ENCODE data around the gene SCP2. TPM values are rescaled to one million over a fixed set of nuclear protein-coding genes. Genes with fewer than 3 reads are reported as not detected.

Gene SCP2
- total RNA-seq, 4 donors from 2014 or later, result 97.8 to 194 (median 118) TPM

DNA sequence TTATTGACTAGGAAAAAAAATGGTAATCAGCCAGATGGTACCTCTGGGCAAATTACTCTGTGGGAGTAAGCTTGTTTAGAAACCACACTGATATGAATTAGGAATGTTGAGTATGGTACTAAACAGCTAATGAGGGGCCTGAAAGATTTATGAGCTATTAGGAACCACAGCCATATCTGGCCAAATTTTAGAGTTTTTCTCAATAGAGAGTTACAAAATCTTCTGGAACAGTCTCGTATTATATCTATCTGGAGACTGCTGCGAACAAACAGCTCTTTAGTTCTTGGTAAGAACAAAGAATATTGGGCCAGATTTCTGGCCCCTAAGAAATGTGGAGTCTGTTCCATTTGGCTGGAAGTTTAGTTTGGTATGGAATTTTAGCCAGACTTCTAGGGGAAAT is 130.1 kb downstream of the SCP2 start:
- peaks cover 0 to 16% (median 0%) of the 10 kb centered on the region in 3 donors for H3K36me3 ChIP-seq
- no peaks in the 10 kb centered on the region for H3K9me3 ChIP-seq
- TF ChIP-seq, protein P1, sequence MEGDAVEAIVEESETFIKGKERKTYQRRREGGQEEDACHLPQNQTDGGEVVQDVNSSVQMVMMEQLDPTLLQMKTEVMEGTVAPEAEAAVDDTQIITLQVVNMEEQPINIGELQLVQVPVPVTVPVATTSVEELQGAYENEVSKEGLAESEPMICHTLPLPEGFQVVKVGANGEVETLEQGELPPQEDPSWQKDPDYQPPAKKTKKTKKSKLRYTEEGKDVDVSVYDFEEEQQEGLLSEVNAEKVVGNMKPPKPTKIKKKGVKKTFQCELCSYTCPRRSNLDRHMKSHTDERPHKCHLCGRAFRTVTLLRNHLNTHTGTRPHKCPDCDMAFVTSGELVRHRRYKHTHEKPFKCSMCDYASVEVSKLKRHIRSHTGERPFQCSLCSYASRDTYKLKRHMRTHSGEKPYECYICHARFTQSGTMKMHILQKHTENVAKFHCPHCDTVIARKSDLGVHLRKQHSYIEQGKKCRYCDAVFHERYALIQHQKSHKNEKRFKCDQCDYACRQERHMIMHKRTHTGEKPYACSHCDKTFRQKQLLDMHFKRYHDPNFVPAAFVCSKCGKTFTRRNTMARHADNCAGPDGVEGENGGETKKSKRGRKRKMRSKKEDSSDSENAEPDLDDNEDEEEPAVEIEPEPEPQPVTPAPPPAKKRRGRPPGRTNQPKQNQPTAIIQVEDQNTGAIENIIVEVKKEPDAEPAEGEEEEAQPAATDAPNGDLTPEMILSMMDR (IDR thresholded peaks at IDR 0.05), result no peak
- no peak for TF ChIP-seq POLR2A (IDR thresholded peaks at IDR 0.05)
- H3K4me1 ChIP-seq, result peaks cover 0 to 22% (median 6%) of the 10 kb centered on the region in 3 donors
- H3K27me3 ChIP-seq, result peaks cover 0 to 18% (median 2%) of the 10 kb centered on the region in 4 donors
- no peak overlapping the region for H3K4me3 ChIP-seq
- DNase-seq, result no peak
- intact Hi-C loops (cut with DNase I), result no loop called here
- H3K27ac ChIP-seq, result peak overlapping the region in 1 of 4 donors; percentile 24
- 69 to 70% methylated on average over 2 of the region's 2 CpGs for WGBS, 2 donors

DNA sequence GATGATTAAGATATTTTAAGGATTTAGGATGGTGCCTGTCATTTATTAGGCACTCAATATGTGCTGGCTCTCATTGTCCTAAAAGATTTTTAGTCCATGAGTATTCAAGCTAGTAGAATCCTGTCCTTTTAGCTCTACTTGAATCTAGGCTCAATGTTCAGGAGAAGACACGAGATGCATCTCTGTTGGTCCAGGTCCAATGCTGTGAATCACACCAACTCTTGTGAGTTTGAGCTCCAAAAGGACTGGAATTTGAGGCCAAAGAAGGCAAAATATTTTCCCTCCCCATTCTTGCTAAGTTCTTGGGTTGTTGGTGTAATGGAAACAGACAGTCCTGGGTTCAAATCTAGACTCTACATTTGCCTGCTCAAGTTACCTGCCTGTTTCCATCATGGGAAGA is 133.5 kb downstream of the SCP2 start:
- H3K9me3 ChIP-seq, result no peaks in the 10 kb centered on the region
- DNase-seq, result no peak
- H3K4me3 ChIP-seq, result no peak overlapping the region
- intact Hi-C loops (cut with DNase I), result no loop called here
- TF ChIP-seq, protein P1 (IDR thresholded peaks at IDR 0.05), result no peak
- TF ChIP-seq POLR2A (IDR thresholded peaks at IDR 0.05), result no peak
- H3K27ac ChIP-seq, result peak overlapping the region; percentile 47 to 86 (median 72)
- peaks cover 8 to 33% (median 10%) of the 10 kb centered on the region in 3 donors for H3K4me1 ChIP-seq
- H3K27me3 ChIP-seq, result peaks cover 0 to 39% (median 8%) of the 10 kb centered on the region in 4 donors
- WGBS, 2 donors, result 20 to 29% methylated on average over 1 of the region's 1 CpG
- no peaks in the 10 kb centered on the region for H3K36me3 ChIP-seq

DNA sequence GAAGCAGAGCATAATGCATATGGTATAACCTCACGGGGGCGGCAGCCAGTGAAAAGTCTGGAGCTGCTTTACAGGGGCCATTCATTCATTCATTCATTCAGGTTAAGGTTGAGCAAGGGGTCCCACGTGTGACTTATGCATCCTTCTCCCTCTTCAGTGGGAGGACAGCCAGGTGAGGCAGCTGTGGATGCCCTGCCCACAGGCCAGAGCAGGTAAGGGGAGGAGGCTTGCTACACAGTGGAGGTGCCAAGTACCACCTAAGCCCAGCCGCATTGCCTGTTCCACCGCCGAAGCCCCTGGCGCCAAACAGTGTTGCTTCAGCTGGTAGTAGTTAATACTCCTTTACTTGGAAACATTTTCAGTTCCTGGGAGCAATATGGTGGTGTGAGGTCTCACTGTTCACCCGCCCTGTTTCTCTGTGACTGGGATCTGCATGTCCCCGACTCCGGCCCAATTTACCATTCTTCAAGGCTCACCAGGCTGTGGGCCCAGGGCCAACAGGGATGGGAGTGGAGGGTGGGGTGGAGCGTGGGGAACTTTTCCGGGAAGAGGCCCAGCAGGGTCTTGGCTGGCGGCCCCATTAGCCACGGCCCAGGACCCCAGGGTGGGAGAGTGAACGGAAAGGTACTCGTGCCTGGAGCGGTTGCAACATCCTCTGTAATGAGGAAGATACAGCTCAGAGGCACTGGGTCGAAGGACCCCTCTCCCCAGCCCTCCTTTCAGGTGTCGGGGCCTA is 134.2 kb downstream of the SCP2 start:
- Histone ChIP-seq H3K9me3 (no peaks in the 10 kb centered on the region), H3K36me3 (no peaks in the 10 kb centered on the region), H3K27ac (peak overlapping the region; percentile 47 to 86 (median 72)), H3K27me3 (peaks cover 0 to 39% (median 8%) of the 10 kb centered on the region in 4 donors), H3K4me3 (peak overlapping the region; percentile 31 to 69 (median 53)), H3K4me1 (peaks cover 8 to 33% (median 10%) of the 10 kb centered on the region in 3 donors)
- DNase-seq, result no peak
- WGBS, 2 donors, result 32 to 73% methylated on average over 10 to 15 of the region's 19 CpGs
- TF ChIP-seq, protein P1 (IDR thresholded peaks at IDR 0.05), result no peak
- no peak for TF ChIP-seq POLR2A (IDR thresholded peaks at IDR 0.05)
- intact Hi-C loops (cut with DNase I), result no loop called here

DNA sequence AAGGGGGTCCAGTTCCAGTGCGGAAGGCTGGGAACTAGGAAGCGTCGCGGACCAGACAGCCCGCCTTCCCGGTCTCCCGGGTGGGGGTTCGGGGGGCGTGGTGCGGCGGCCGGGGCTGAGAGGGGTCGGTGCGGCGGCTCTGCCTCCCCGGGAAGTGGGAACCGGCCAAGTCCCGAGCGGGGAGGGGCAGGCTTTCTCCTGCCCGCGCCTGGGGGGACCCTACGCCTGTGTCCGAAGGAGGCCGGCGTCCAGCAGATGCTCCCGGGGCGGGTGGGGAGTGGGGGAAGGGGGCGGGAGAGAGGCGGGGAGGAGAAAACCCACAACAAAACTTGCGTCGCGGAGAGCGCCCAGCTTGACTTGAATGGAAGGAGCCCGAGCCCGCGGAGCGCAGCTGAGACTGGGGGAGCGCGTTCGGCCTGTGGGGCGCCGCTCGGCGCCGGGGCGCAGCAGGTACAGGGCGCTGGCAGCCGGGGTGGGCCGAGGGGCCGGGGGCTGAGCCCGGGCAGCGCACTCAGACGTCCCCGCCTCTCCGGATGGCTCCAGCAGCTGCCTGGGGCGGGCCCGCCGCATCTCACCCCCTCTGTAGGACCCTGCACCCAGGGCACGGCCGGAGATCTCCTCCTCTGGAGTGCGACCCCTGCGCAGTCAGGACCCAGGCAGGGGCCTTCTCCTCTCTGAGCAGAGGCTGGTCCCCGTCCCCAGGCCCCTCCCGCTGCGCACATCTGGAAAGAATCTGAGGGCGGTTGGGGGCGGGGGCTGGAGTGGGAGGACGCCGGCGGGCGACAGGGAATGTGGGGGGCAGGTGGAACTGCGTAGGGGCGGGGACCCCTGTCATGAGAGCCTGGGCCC is 135.0 kb downstream of the SCP2 start, which contains the start of gene PODN:
PODN (plus strand) TSS at position 355 of the 849 bp plus-strand sequence. CDS start 7,643 bp downstream, outside the sequence.
- TF ChIP-seq, protein P1 (IDR thresholded peaks at IDR 0.05), result no peak
- no peak for TF ChIP-seq POLR2A (IDR thresholded peaks at IDR 0.05)
- 0 to 10% methylated on average over 1 to 4 of the region's 73 CpGs for WGBS, 2 donors
- Histone ChIP-seq H3K4me1 (peaks cover 8 to 39% (median 10%) of the 10 kb centered on the region in 3 donors), H3K27ac (peak within 1 kb of the TSS; percentile 47 to 86 (median 72)), H3K27me3 (peaks cover 0 to 39% (median 8%) of the 10 kb centered on the region in 4 donors), H3K9me3 (no peaks in the 10 kb centered on the region), H3K4me3 (peak within 1 kb of the TSS; percentile 31 to 69 (median 53)), H3K36me3 (no peaks in the 10 kb centered on the region)
- no peak for DNase-seq
- intact Hi-C loops (cut with DNase I), result no loop called here

Measured in esophagus squamous epithelium (tissue), 5 donors.